Fibroblast of mammary gland (primary cell): ENCODE data around the gene RAB38.

ENCODE experiments used
- DNase-seq: peaks from one replicate; pipeline ENCODE4 v3.0.0-alpha.2; 2010; ENCODE audit warnings: low read depth
- H3K4me3 ChIP-seq: 2 replicates; pipeline ENCODE4 v1.5.1; 2011; ENCODE audit warnings: low read depth, mild to moderate bottlenecking, low read length, moderate library complexity; ENCODE audit not compliant: control insufficient read depth
- CTCF ChIP-seq: conservative IDR thresholded peaks from 2 replicates; pipeline ENCODE4 v1.5.1; 2011; ENCODE audit warnings: low read depth, low read length, inconsistent platforms; ENCODE audit not compliant: control insufficient read depth, insufficient read depth

Gene RAB38

GRCh38 chr11:88188251-88188931 lies 13.1 kb upstream of the RAB38 start:
- DNase-seq: no peak
- H3K4me3 ChIP-seq: no peak overlapping the region
- TF ChIP-seq CTCF: no peak

- H3K4me3 ChIP-seq: no peak overlapping the region
- no peak for DNase-seq
Measured at GRCh38 chr11:88183233-88183632, 8.0 kb upstream of the RAB38 start.

GRCh38 chr11:88181776-88182175 lies 6.5 kb upstream of the RAB38 start:
- DNase-seq: no peak
- no peak for TF ChIP-seq CTCF
- no peak overlapping the region for H3K4me3 ChIP-seq

More at GRCh38 chr11:88183233-88183632, 8.0 kb upstream of the RAB38 start:
- no peak for TF ChIP-seq CTCF

- peak; percentile 59 for DNase-seq
- no peak for TF ChIP-seq CTCF
- H3K4me3 ChIP-seq: no peak overlapping the region
Measured at GRCh38 chr11:88179971-88180629, 4.9 kb upstream of the RAB38 start.

GRCh38 chr11:88179141-88179540 lies 3.9 kb upstream of the RAB38 start:
- TF ChIP-seq CTCF: no peak
- DNase-seq: peak; percentile 80
- H3K4me3 ChIP-seq: no peak overlapping the region

- no peak for TF ChIP-seq CTCF
- no peak overlapping the region for H3K4me3 ChIP-seq
- DNase-seq: peak; percentile 55
Measured at GRCh38 chr11:88178191-88178590, 2.9 kb upstream of the RAB38 start.
